A673 (cell line): ENCODE measurements around the gene HTR2A. TPM values are rescaled to one million over a fixed set of nuclear protein-coding genes. Genes with fewer than 3 reads are reported as not detected.
"Not testable (repeated sequence)": the region's sequence is repeated elsewhere in the genome, so short reads cannot be mapped to it uniquely, and the experiment has no call there.

Experiments used
- BruUV-seq: library from RNA; stranded (reverse); fragments of 400-500 nt; replicated peaks from 2 replicates; lab custom pipeline; 2021; lab: Mats Ljungman, UMichigan
- CTCF ChIA-PET: fragments of 300-600 bp; sonication (Branson Sonifier 250); formaldehyde crosslinking; loops from one replicate; lab custom pipeline; 2022; ENCODE audit warnings: antibody characterized with exemption; lab: Charles Lee
- POLR2A ChIA-PET: fragments of 300-600 bp; sonication (Branson Sonifier 250); formaldehyde crosslinking; loops from one replicate; lab custom pipeline; 2022; ENCODE audit warnings: antibody characterized with exemption; ENCODE audit not compliant: low non-redundant PET; lab: Charles Lee
- DNase-seq: peaks from one replicate; pipeline ENCODE4 v3.0.0-alpha.2; 2015; ENCODE audit warnings: low spot score
- H3K27ac ChIP-seq: fragments of 200-600 bp; sonication (generic); 2 replicates; pipeline ENCODE4 v1.5.1; 2016; ENCODE audit warnings: mixed run types, low read depth, mild to moderate bottlenecking, mixed read lengths, antibody characterized with exemption, low read length; ENCODE audit not compliant: poor library complexity, severe bottlenecking
- H3K27me3 ChIP-seq: fragments of 200-600 bp; sonication (generic); replicated peaks from 2 replicates; pipeline ENCODE4 v1.6.1; 2017; ENCODE audit warnings: mixed run types, low read depth, mild to moderate bottlenecking, mixed read lengths, antibody characterized with exemption, low read length; ENCODE audit not compliant: insufficient read depth, poor library complexity
- H3K36me3 ChIP-seq: fragments of 200-600 bp; sonication (generic); 2 replicates; pipeline ENCODE4 v1.6.1; 2016; ENCODE audit warnings: mixed run types, mild to moderate bottlenecking, mixed read lengths, antibody characterized with exemption, low read length; ENCODE audit not compliant: insufficient read depth, poor library complexity, severe bottlenecking
- H3K4me1 ChIP-seq: fragments of 200-600 bp; sonication (generic); 2 replicates; pipeline ENCODE4 v1.6.1; 2017; ENCODE audit warnings: mixed run types, mild to moderate bottlenecking, mixed read lengths, antibody characterized with exemption, low read length; ENCODE audit not compliant: insufficient read depth, poor library complexity, severe bottlenecking
- H3K4me3 ChIP-seq: fragments of 200-600 bp; sonication (generic); 2 replicates; pipeline ENCODE4 v1.5.1; 2016; ENCODE audit warnings: low read depth, mixed run types, mild to moderate bottlenecking, mixed read lengths, low read length; ENCODE audit not compliant: poor library complexity, severe bottlenecking
- H3K9me3 ChIP-seq: fragments of 200-600 bp; sonication (generic); 2 replicates; pipeline ENCODE4 v1.6.1; 2016; ENCODE audit warnings: mixed run types, low read depth, mild to moderate bottlenecking, mixed read lengths, antibody characterized with exemption, low read length; ENCODE audit not compliant: poor library complexity, severe bottlenecking
- CTCF ChIP-seq: fragments of 300-800, 200-600 bp; sonication (generic); conservative IDR thresholded peaks from 2 replicates; pipeline ENCODE4 v1.5.1; 2017; ENCODE audit warnings: low read depth, mild to moderate bottlenecking, antibody characterized with exemption, low read length, moderate library complexity, mixed read lengths
- EZH2 ChIP-seq: fragments of 200-600 bp; sonication (generic); IDR thresholded peaks from 2 replicates; pipeline ENCODE4 v1.6.1; 2017; ENCODE audit warnings: borderline replicate concordance, low read depth, mild to moderate bottlenecking, mixed read lengths, antibody characterized with exemption, low read length; ENCODE audit not compliant: poor library complexity, severe bottlenecking
- intact Hi-C: fragments of 100-400 bp; cut with micrococcal nuclease; formaldehyde crosslinking; loops from one replicate; pipeline ENCODE4 v1.10.0; 2022; ENCODE audit not compliant: unreplicated experiment
- total RNA-seq: library from RNA; stranded (reverse); gene quantifications from 2 replicates; pipeline ENCODE4 v1.2.3, GENCODE V29; 2021

HTR2A gene
- total RNA-seq, 1 experiment from 2014 or later: not detected

- no TSS peak for BruUV-seq
- Histone ChIP-seq H3K9me3 (peaks cover 6% of the 10 kb centered on the region), H3K4me1 (no peaks in the 10 kb centered on the region), H3K27ac (no peak overlapping the region), H3K36me3 (no peaks in the 10 kb centered on the region), H3K4me3 (no peak overlapping the region), H3K27me3 (no peaks in the 10 kb centered on the region)
- POLR2A ChIA-PET: no interaction called here
- TF ChIP-seq CTCF (no peak), EZH2 (no peak)
- CTCF ChIA-PET: no interaction called here
- intact Hi-C loops: no loop called here
- DNase-seq: no peak
Measured at GRCh38 chr13:46812301-46812797, 84.5 kb downstream of the HTR2A start.

DNA sequence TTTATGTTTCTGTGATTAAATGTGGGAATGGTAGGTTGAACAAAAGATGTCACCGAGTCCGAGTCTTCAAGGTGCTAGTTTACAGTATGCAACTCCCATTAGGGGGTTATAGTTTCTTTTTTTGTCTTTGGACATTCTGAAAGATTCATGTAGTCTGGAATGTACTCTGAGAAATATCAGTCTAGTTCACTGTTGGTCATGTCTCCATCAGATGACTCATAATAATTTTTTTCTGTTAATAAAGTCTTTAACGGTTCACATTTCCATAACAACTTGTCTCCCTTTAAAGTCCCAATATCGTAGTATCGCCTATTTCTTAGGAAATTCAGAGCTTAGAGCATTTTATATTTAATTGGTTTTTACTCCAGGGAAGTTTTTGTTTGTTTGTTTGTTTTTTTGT is 86.4 kb downstream of the HTR2A start:
- intact Hi-C loops: no loop called here
- no peak overlapping the region for H3K27ac ChIP-seq
- TF ChIP-seq CTCF (no peak), EZH2 (no peak)
- no peak overlapping the region for H3K4me3 ChIP-seq
- no TSS peak for BruUV-seq
- no peaks in the 10 kb centered on the region for H3K4me1 ChIP-seq
- POLR2A ChIA-PET: no interaction called here
- no peak for DNase-seq
- no peaks in the 10 kb centered on the region for H3K27me3 ChIP-seq
- H3K9me3 ChIP-seq: peaks cover 6% of the 10 kb centered on the region
- CTCF ChIA-PET: no interaction called here
- H3K36me3 ChIP-seq: no peaks in the 10 kb centered on the region

DNA sequence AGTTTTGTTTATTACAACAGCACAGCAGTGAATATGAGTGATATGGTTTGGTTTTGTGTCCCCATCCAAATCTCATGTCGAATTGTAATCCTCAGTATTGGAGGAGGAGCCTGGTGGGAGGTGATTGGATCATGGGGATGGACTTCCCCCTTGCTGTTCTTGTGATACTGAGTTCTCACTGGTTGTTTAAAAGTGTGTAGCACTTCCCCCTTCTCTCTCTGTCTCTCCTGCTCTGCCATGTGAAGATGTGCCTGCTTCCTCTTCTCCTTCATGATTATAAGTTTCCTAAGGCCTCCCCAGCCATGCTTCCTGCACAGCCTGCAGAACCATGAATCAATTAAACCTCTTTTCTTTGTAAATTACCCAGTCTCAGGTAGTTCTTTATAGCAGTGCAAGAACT is 91.9 kb downstream of the HTR2A start:
- H3K36me3 ChIP-seq, H3K4me3 ChIP-seq, DNase-seq, CTCF ChIA-PET, BruUV-seq, H3K27ac ChIP-seq, H3K27me3 ChIP-seq, POLR2A ChIA-PET, H3K4me1 ChIP-seq, intact Hi-C loops, H3K9me3 ChIP-seq: not testable (repeated sequence)

DNA sequence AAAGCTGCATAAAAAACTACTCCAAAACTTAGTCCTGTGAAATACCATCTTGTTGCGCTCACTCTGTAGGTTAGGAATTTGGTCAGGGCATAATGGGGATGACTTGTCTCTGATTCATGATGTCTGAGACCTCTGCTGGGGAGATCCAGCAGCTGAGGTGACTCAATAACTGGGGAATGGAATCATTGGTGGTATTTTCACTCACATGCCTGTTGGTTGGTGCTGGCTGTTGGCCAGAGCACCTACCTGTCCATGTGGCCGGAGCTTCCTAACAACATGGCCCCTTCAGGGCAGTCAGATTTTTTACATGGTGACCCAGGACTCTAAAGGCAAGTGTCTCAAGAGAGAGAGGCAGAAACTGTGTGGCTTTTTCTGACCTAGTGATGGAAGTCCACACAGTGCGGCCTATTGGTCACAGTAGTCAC is 92.5 kb downstream of the HTR2A start:
- intact Hi-C loops: no loop called here
- H3K4me3 ChIP-seq: no peak overlapping the region
- no peaks in the 10 kb centered on the region for H3K36me3 ChIP-seq
- no peak overlapping the region for H3K27ac ChIP-seq
- DNase-seq: no peak
- POLR2A ChIA-PET: no interaction called here
- no peaks in the 10 kb centered on the region for H3K4me1 ChIP-seq
- BruUV-seq: no TSS peak
- no peaks in the 10 kb centered on the region for H3K27me3 ChIP-seq
- CTCF ChIA-PET: no interaction called here
- no peaks in the 10 kb centered on the region for H3K9me3 ChIP-seq
- TF ChIP-seq EZH2 (no peak), CTCF (no peak)
